ENCODE data around the gene LRRC55.

DNA sequence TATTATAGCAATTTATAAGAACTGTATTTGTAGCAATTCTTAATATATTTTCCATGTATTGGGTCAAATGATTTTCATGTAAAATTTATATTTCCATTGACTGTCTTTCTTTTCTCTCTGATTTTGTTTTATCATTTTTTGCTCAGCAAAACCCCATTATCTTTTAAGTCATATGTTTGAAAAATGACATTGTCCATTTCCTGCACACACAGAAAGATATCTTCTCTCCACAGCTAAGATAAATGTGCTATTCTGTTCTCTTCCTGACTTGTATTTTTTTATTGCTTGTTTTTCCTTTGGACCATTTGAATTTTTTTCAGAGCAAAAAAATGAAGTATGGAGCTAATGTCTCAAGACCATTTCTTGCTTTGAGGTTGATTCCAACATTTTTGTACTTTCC lies 6.3 kb upstream of the LRRC55 start:
- TF ChIP-seq, protein P1, sequence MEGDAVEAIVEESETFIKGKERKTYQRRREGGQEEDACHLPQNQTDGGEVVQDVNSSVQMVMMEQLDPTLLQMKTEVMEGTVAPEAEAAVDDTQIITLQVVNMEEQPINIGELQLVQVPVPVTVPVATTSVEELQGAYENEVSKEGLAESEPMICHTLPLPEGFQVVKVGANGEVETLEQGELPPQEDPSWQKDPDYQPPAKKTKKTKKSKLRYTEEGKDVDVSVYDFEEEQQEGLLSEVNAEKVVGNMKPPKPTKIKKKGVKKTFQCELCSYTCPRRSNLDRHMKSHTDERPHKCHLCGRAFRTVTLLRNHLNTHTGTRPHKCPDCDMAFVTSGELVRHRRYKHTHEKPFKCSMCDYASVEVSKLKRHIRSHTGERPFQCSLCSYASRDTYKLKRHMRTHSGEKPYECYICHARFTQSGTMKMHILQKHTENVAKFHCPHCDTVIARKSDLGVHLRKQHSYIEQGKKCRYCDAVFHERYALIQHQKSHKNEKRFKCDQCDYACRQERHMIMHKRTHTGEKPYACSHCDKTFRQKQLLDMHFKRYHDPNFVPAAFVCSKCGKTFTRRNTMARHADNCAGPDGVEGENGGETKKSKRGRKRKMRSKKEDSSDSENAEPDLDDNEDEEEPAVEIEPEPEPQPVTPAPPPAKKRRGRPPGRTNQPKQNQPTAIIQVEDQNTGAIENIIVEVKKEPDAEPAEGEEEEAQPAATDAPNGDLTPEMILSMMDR (IDR thresholded peaks at IDR 0.05; ENCODE audit: low read length), result no peak
- TF ChIP-seq EZH2 (optimal IDR thresholded peaks at IDR 0.05; ENCODE audit: low read depth, low read length) (no peak), EZH2phosphoT487 (IDR thresholded peaks at IDR 0.05; ENCODE audit: low read length) (no peak)

All from MM.1S (cell line).